A673 (cell line): ENCODE data around the gene PLCL1.

ENCODE experiments used
- EZH2 ChIP-seq: fragments of 200-600 bp; sonication (generic); IDR thresholded peaks from 2 replicates; pipeline ENCODE4 v1.6.1; 2017; ENCODE audit warnings: borderline replicate concordance, low read depth, mild to moderate bottlenecking, mixed read lengths, antibody characterized with exemption, low read length; ENCODE audit not compliant: poor library complexity, severe bottlenecking
- TF ChIP-seq, protein P1 (sequence below): fragments of 300-800, 200-600 bp; sonication (generic); conservative IDR thresholded peaks from 2 replicates; pipeline ENCODE4 v1.5.1; 2017; ENCODE audit warnings: low read depth, mild to moderate bottlenecking, antibody characterized with exemption, low read length, moderate library complexity, mixed read lengths

DNA sequence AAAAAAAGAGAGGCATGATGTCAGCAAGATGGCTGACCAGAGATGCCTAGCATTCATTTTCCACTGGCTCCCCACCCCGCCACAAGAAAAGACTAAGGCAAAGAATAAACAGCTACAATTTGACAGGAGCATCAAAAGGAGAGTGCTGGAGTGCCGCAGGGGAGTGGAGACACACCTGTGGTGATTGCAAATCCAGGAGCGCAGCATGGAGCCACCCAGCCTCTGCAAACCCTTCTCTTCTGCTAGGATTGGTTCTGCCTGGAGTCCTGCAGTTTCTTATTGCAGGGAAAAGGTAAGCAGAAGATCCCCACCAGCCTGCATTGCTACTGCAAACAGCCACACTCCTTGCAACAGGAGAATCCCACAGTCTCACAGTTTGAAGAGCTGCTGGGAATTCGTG lies 45.4 kb upstream of the PLCL1 start:
- TF ChIP-seq EZH2, result no peak
- TF ChIP-seq, protein P1, sequence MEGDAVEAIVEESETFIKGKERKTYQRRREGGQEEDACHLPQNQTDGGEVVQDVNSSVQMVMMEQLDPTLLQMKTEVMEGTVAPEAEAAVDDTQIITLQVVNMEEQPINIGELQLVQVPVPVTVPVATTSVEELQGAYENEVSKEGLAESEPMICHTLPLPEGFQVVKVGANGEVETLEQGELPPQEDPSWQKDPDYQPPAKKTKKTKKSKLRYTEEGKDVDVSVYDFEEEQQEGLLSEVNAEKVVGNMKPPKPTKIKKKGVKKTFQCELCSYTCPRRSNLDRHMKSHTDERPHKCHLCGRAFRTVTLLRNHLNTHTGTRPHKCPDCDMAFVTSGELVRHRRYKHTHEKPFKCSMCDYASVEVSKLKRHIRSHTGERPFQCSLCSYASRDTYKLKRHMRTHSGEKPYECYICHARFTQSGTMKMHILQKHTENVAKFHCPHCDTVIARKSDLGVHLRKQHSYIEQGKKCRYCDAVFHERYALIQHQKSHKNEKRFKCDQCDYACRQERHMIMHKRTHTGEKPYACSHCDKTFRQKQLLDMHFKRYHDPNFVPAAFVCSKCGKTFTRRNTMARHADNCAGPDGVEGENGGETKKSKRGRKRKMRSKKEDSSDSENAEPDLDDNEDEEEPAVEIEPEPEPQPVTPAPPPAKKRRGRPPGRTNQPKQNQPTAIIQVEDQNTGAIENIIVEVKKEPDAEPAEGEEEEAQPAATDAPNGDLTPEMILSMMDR, result no peak
